Mucosa of stomach (tissue), 1 donor: ENCODE data around the gene ZC3H18.

Experiments used
- H3K27me3 ChIP-seq: one replicate; pipeline ENCODE4 v1.7.0; 2013; ENCODE audit warnings: mild to moderate bottlenecking, low read length; ENCODE audit not compliant: control insufficient read depth, insufficient read depth
- H3K36me3 ChIP-seq: one replicate; pipeline ENCODE4 v1.7.0; 2013; ENCODE audit warnings: low read length; ENCODE audit not compliant: control insufficient read depth, insufficient read depth
- H3K4me1 ChIP-seq: one replicate; pipeline ENCODE4 v1.7.0; 2013; ENCODE audit warnings: mild to moderate bottlenecking, low read length; ENCODE audit not compliant: control insufficient read depth, insufficient read depth
- H3K4me3 ChIP-seq: one replicate; pipeline ENCODE4 v1.7.0; 2013; ENCODE audit warnings: low read length
- H3K9ac ChIP-seq: one replicate; pipeline ENCODE4 v1.7.0; 2013; ENCODE audit warnings: mild to moderate bottlenecking, low read length, moderate library complexity
- H3K9me3 ChIP-seq: one replicate; pipeline ENCODE4 v1.7.0; 2013; ENCODE audit warnings: mild to moderate bottlenecking, low read length, moderate library complexity; ENCODE audit not compliant: control insufficient read depth
- donor health status: Pancreatic carcinoma.

ZC3H18 gene

DNA sequence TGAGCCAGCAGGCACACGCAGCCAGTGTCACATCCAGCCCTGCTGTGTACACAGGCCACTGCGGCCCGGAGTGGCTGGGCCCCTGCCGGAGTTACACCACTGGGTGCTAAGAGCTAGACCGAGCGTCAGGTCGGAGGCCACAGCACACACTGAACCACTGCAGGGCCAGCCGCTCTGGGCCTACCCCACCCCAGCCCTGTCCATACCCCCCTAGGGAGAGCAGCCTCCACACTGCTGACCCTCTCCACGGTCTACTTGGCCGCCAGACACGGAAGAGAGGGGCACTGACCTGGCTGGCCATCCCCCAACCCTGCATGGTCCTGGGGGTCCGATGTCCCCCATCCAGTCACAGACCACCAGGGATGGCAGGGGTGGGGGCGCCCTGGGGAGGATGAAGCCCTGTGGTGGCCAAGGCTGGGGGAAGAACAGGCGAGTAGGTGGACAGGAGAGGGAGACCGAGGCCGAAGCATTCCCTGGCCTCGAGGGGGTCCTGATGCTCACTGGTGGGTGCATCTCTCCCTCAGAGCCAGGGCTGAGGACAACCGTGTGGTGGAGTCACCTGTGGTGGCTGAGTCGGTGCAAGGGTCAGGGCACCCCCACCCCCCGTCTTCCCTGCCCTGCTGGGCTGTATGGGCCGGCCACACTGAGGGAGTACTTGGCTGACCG lies 34.9 kb upstream of the ZC3H18 start:
- Histone ChIP-seq H3K27me3 (peaks cover 19% of the 10 kb centered on the region), H3K4me1 (peaks cover 31% of the 10 kb centered on the region), H3K4me3 (no peak overlapping the region), H3K36me3 (no peaks in the 10 kb centered on the region), H3K9ac (no peak overlapping the region), H3K9me3 (no peaks in the 10 kb centered on the region)

DNA sequence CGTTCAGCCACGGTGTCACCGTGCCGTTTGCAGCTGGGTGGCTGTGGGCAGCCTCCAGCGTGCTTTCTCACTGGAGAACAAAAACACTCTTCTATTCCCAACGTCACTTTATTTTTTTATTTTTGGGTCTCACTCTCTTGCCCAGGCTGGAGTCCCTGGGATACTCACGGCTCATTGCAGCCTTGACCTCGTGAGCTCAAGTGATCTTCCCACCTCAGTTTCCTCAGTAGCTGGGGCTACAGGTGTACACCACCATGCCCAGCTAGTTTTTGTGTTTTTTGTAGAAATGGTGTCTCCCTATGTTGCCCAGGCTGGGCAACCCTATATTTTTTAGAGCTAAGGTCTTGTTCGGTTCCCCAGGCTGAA lies 34.4 kb upstream of the ZC3H18 start:
- peaks cover 36% of the 10 kb centered on the region for H3K4me1 ChIP-seq
- no peaks in the 10 kb centered on the region for H3K36me3 ChIP-seq
- H3K27me3 ChIP-seq: peaks cover 21% of the 10 kb centered on the region
- no peak overlapping the region for H3K4me3 ChIP-seq
- H3K9ac ChIP-seq: no peak overlapping the region
- no peaks in the 10 kb centered on the region for H3K9me3 ChIP-seq

DNA sequence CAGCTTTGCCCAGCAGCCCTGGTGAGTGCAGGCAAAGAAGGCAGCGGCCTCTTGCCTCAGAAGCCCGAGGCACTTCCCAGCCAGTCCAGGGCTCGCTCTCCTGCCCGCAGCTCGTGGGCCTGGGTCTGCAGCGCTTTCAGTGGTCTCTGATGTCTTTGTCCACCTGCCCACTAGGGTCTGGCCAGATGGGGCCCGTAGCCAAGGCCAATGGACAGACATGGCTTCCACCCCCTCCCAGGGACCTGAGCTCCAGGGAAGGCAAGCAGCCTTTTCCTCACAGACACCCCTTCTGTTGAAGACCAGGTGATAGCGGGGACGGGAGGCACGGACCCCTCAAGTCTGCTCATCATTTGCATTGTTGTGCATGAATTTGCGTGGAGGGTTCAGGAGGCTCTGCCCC lies 33.7 kb upstream of the ZC3H18 start:
- Histone ChIP-seq H3K9me3 (no peaks in the 10 kb centered on the region), H3K36me3 (no peaks in the 10 kb centered on the region), H3K4me3 (no peak overlapping the region), H3K4me1 (peaks cover 38% of the 10 kb centered on the region), H3K27me3 (peaks cover 21% of the 10 kb centered on the region), H3K9ac (no peak overlapping the region)

DNA sequence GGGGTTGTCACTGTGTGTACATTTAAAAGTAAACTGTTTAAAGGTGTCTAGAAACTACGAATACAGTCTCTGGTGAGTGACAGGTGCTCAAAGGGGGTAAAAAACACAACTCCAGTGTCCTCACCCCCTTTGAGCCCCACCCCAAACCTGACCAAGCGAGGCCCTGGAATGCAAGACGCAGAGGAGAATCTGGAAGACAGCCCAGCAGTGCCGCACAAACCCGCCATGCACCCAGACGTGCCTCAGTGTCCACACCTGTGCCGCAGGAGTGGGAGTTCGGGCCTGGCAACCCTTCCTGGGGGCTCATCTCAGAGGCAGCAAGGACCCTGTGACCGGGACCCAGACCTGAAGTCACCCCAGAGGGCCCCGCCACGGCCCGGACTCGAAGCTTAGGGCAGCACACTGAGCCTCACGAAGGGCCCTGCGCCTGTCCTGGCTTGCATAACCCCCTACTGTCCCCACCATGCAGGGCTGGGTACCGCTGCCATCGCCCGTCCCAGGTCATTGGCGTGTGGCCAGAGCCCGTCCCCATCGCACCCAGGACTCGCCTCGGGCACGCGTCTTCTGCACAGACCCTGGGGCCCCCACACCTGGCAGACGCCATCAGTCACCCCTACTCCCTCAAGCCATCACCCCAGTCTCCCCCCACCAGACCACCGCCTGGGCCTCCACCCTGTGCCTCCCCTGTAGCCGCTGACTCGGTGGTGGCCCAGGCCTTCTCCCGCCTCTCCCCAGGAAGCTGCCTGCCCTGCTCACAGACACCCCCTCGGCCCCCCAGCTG lies 33.0 kb upstream of the ZC3H18 start:
- Histone ChIP-seq H3K27me3 (peaks cover 21% of the 10 kb centered on the region), H3K9ac (no peak overlapping the region), H3K36me3 (no peaks in the 10 kb centered on the region)

DNA sequence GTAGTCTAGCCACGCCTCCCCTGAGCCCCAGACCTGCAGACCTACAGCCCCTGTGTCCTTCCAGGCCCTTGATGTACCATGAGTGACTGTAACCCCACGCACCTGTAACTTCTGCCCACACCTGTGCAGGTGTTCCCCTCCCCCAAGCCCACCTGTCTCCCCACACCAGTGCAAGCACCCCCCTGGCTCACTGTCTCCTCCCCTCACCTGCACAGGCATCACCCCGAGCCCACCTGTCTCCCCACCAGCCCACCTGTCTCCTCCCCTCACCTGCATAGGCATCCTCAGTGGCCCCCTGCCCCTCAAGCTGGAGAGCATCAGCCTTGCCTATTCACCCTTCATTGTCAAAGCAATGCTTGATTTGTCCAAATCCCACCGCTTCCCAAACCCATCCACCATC lies 32.3 kb upstream of the ZC3H18 start:
- Histone ChIP-seq H3K4me1 (peaks cover 38% of the 10 kb centered on the region), H3K9ac (no peak overlapping the region), H3K27me3 (peaks cover 21% of the 10 kb centered on the region), H3K9me3 (peaks cover 7% of the 10 kb centered on the region), H3K36me3 (no peaks in the 10 kb centered on the region), H3K4me3 (no peak overlapping the region)

More for the DNA sequence above, 33.0 kb upstream of the ZC3H18 start:
- no peak overlapping the region for H3K4me3 ChIP-seq
- H3K4me1 ChIP-seq: peaks cover 38% of the 10 kb centered on the region
- peaks cover 2% of the 10 kb centered on the region for H3K9me3 ChIP-seq

DNA sequence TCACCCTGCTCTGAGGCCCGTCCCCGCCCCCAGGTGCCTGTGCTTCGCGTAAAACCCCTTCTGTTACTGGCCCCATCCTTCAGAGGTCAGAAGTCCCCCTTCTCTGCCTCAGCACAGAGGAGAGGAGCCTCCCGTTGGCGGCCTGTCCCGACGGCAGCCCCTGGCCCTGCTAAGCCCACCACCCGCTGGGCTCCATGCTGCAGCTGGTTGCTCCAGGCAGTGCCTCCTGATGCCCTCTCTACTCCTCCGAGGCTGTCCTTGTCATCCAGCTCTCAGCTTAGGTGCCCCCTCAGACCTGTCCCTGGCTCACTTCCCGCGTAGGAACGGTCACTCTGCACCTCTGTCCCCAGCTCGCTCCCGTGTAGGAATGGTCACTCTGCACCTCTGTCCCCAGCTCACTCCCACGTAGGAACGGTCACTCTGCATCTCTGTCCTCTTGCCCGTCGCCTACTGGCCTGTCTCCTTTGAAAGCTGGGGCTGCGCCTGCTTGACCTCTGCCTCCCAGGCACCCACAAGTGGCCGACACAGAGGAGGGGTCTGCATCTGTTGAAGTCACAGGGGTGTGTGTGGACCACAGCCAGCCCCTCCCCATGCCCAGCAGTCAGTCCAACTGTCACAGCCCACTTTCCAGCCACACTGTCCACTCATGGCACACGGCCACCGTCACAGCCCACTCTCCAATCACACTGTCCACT lies 31.7 kb upstream of the ZC3H18 start:
- Histone ChIP-seq H3K9ac (no peak overlapping the region), H3K36me3 (no peaks in the 10 kb centered on the region), H3K27me3 (peaks cover 21% of the 10 kb centered on the region), H3K4me3 (no peak overlapping the region), H3K4me1 (peaks cover 38% of the 10 kb centered on the region), H3K9me3 (peaks cover 7% of the 10 kb centered on the region)

DNA sequence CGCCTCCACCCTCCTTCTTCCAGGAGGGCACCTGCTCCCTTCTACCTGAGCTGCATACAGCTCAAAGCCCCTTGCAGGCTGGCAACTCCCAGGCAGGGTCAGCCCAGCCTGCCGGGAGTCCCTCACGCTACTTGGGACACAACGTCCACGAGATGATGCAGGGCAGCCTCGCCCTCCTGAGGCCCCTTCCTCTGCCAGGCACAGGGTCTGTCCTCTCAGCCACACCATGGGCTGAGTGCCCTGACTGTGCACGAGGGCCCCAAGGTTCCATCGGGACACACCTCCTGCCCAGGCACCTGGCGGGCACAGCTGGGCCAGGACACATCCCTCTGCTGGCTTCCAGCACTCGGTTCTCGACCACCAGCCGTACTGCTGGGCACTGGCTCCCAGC lies 30.9 kb upstream of the ZC3H18 start:
- no peak overlapping the region for H3K4me3 ChIP-seq
- H3K36me3 ChIP-seq: no peaks in the 10 kb centered on the region
- no peak overlapping the region for H3K9ac ChIP-seq
- peaks cover 21% of the 10 kb centered on the region for H3K27me3 ChIP-seq
- peaks cover 7% of the 10 kb centered on the region for H3K9me3 ChIP-seq
- peaks cover 38% of the 10 kb centered on the region for H3K4me1 ChIP-seq

DNA sequence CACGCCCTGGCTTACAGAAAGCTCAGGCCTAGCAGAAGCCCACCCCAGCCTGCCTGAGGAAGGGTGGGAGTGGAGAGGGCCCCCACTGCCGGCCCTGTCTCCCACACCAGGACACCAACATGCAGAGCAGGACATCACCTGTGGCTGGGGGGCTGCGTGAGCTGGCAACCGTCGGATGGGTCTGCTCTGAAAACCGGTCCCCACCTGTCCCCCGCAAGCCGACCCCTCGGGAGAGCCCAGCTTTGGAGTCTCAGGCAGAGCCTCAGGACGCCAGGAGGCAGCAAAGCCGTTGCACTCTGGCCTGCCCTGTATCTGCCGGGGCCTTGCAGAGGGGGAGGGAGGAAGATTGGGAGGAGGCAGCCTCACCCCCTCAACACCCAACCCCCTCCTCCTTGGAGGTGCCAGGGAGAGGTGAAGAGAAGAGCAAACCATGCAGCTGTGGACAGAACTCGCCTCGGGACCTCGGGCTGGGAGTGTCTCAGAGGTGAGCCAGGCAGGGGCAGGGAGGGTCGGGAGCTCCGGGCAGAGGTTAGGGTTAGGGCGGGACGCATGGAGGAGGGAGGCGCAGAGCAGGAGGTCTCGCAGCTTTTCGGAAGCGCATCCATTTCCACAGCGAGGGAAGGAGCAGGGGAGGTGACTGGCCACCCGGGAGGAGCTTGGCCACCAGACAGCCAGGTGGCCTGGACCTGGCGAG lies 30.4 kb upstream of the ZC3H18 start:
- Histone ChIP-seq H3K4me1 (peaks cover 38% of the 10 kb centered on the region), H3K27me3 (peaks cover 21% of the 10 kb centered on the region), H3K4me3 (no peak overlapping the region), H3K9me3 (peaks cover 7% of the 10 kb centered on the region), H3K9ac (no peak overlapping the region), H3K36me3 (no peaks in the 10 kb centered on the region)

DNA sequence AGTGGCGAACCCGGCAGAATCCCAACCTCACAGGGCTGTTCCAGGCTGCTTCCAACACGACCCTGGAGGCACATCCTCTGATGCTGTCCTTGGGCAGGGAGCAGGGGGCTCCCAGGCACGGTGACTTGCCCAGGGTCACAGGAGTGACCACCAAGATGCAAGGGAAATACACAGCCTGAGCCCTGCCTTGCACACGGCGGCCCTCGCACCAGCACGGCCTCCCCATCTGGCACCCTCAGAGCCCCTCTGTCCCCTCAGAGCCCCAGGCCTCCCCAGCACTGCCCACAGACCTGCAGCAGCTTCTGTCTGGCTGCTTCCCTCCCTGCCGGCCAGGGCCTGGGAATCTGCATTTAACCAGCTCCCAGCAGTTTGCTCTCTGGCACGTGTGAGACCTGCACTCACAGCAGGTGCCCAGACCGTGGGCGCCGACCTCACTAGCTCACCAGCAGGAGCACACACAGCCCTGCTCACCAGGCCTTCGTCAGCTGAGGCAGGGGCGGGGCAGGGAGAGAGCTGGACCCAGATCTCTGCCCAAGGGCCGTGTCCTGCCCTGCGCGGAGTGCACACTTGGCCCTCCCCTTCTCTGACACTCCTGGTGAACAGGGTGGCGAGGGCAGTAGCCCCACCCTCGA lies 29.7 kb upstream of the ZC3H18 start:
- Histone ChIP-seq H3K9me3 (peaks cover 7% of the 10 kb centered on the region), H3K4me1 (peaks cover 38% of the 10 kb centered on the region), H3K4me3 (no peak overlapping the region), H3K27me3 (peaks cover 22% of the 10 kb centered on the region), H3K9ac (no peak overlapping the region), H3K36me3 (no peaks in the 10 kb centered on the region)

DNA sequence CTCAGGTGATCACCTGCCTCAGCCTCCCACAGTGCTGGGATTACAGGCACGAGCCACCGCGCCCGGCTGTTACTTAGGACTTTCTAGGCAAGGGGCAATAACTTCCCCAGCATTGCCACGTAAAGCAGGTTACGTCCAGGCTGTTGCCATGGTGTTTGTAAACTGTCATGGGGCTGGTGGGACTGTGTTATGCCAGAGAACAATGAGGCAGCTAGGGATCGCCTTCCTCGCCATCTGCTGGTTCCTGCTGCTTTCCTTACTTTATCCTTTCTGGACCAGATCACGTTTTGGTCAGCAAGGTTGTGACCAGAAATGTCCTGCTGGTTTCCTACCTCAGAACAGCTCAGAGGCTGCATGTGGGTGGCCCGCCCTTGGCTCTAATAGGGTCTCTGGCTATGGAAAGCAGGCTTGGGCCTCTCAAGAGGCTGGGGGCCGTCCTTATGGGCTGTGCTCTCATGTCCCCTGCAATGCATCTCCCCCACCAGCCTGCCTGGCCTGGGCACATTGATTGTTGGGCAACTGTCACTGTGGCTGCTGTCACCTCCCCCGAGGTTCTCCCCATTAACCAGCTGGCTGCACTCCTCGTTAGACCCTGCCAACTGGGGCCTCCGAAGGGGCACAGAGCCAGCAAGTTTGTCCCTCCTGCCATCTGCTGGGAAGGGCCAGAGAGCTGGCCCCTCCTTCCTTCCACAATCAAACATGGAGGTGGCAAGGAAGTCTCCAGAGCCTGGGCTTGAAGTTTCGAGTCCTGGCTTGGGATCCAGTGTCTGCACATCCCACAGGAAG lies 28.2 kb upstream of the ZC3H18 start:
- Histone ChIP-seq H3K27me3 (peaks cover 27% of the 10 kb centered on the region), H3K36me3 (no peaks in the 10 kb centered on the region), H3K9ac (no peak overlapping the region), H3K4me3 (no peak overlapping the region), H3K4me1 (peaks cover 27% of the 10 kb centered on the region), H3K9me3 (peaks cover 7% of the 10 kb centered on the region)

DNA sequence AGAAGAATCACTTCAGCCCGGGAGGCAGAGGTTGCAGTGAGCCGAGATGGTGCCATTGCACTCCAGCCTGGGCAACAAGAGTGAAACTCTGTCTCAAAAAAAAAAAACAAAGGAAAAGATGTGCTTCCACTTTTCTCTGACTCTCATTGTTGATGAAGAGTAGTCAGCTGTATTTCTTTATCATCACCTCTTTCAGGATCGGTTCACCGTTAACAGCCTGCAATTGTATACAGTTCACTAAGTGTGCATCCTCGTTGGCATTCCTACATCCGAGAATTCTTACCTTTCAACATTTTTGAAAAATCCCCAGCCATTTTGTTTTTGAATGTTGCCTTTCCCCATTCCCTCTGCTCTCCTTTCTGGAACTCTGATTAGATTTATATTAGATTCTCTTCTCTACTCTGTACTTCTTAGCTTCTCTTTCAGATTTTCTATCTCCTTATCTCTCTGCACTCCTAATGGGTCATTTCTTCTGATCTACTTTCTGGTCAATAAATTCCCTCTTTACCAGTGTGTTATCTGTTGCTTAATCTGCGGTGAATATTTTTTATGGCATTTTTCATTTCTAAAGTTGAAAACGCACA lies 26.9 kb upstream of the ZC3H18 start:
- Histone ChIP-seq H3K9me3 (peaks cover 7% of the 10 kb centered on the region), H3K27me3 (peaks cover 29% of the 10 kb centered on the region), H3K36me3 (no peaks in the 10 kb centered on the region), H3K4me1 (peaks cover 26% of the 10 kb centered on the region), H3K4me3 (no peak overlapping the region), H3K9ac (no peak overlapping the region)
